ENCODE measurements around the gene XXYLT1. TPM values are rescaled to one million over a fixed set of nuclear protein-coding genes. Genes with fewer than 3 reads are reported as not detected.

Gene XXYLT1
- total RNA-seq, 4 donors from 2014 or later: 9.7 to 30.1 (median 17.7) TPM

- H3K4me3 ChIP-seq (ENCODE audit: low read depth, poor library complexity, severe bottlenecking): no peak overlapping the region
- 66% methylated on average over 7 of the region's 7 CpGs for WGBS, 2 donors
- peak in 1 of 2 donors; percentile 88 for DNase-seq (ENCODE audit: low spot score in 2 of 2)
- intact Hi-C loops (cut with DNase I; ENCODE audit: low total_unique reads): loop anchor here (10.0 kb wide), 1 partner anchor 154 kb away; no protein-coding TSS in a partner anchor
- TF ChIP-seq, protein P1, sequence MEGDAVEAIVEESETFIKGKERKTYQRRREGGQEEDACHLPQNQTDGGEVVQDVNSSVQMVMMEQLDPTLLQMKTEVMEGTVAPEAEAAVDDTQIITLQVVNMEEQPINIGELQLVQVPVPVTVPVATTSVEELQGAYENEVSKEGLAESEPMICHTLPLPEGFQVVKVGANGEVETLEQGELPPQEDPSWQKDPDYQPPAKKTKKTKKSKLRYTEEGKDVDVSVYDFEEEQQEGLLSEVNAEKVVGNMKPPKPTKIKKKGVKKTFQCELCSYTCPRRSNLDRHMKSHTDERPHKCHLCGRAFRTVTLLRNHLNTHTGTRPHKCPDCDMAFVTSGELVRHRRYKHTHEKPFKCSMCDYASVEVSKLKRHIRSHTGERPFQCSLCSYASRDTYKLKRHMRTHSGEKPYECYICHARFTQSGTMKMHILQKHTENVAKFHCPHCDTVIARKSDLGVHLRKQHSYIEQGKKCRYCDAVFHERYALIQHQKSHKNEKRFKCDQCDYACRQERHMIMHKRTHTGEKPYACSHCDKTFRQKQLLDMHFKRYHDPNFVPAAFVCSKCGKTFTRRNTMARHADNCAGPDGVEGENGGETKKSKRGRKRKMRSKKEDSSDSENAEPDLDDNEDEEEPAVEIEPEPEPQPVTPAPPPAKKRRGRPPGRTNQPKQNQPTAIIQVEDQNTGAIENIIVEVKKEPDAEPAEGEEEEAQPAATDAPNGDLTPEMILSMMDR (IDR thresholded peaks at IDR 0.05): no peak
- no peak for TF ChIP-seq POLR2A (IDR thresholded peaks at IDR 0.05)
Observed at GRCh38 chr3:195259154-195259474, 11.8 kb downstream of the XXYLT1 start.

- no peak overlapping the region for H3K4me3 ChIP-seq (ENCODE audit: low read depth, poor library complexity, severe bottlenecking)
- 63 to 70% methylated on average over 14 of the region's 14 CpGs for WGBS, 2 donors
- TF ChIP-seq, protein P1 (IDR thresholded peaks at IDR 0.05): no peak
- no peak for TF ChIP-seq POLR2A (IDR thresholded peaks at IDR 0.05)
- intact Hi-C loops (cut with DNase I; ENCODE audit: low total_unique reads): loop anchor here (10.0 kb wide), 1 partner anchor 154 kb away; no protein-coding TSS in a partner anchor
- DNase-seq (ENCODE audit: low spot score in 2 of 2): peak; percentile 31 to 85
Observed at GRCh38 chr3:195258449-195259153, 12.4 kb downstream of the XXYLT1 start.

GRCh38 chr3:195257454-195258448 is 13.2 kb downstream of the XXYLT1 start:
- H3K4me3 ChIP-seq (ENCODE audit: low read depth, poor library complexity, severe bottlenecking): no peak overlapping the region
- TF ChIP-seq POLR2A (IDR thresholded peaks at IDR 0.05): no peak
- TF ChIP-seq, protein P1 (IDR thresholded peaks at IDR 0.05): no peak
- intact Hi-C loops (cut with DNase I; ENCODE audit: low total_unique reads): loop anchor here (10.0 kb wide), 1 partner anchor 153 kb away; no protein-coding TSS in a partner anchor
- 92 to 93% methylated on average over 14 to 16 of the region's 16 CpGs for WGBS, 2 donors
- peak; percentile 13 to 84 for DNase-seq (ENCODE audit: low spot score in 2 of 2)

DNA sequence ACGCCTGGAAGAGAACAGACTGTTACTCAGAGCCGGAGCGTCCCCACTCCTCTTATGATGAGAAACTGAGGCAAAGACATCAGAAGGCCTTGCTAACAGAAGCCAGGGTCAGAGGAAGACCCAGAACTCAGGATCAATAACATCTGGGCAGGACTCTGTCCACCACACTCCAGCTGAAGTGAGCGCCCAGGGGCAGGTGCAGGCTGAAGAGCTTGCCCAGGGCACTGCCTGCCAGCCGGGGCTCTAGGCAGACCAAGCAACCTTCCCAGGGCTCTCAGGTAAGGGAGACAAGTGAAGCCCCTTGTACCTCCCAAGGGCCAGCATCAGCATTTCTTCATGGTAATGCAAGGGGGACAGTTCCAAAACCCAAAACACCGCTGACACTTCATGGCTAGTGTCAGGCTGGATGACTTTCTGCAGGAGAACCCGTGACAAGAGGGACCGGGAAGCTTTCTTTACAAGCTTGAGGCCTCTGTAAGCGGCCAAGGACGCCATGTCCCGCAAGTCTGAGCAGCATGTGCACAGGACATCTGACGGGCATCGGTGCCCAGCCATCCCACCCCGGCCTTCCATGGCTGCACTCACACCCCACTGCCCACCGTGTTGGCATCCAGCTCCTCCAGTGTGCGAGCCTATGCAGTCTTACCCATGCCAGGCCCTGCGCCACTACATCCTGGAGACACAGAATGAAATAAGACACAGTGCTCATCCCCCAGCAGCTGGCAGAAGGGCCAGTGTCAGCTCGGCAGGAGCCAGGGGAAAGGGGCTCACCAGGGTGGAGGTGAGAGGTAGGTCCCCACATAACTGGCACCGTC is 14.1 kb downstream of the XXYLT1 start:
- no peak for TF ChIP-seq POLR2A (IDR thresholded peaks at IDR 0.05)
- TF ChIP-seq, protein P1 (IDR thresholded peaks at IDR 0.05): no peak
- 91 to 96% methylated on average over 17 to 19 of the region's 19 CpGs for WGBS, 2 donors
- H3K4me3 ChIP-seq (ENCODE audit: low read depth, poor library complexity, severe bottlenecking): no peak overlapping the region
- intact Hi-C loops (cut with DNase I; ENCODE audit: low total_unique reads): loop anchor here (10.0 kb wide), 1 partner anchor 152 kb away; no protein-coding TSS in a partner anchor
- DNase-seq (ENCODE audit: low spot score in 2 of 2): peak; percentile 4 to 78
